ENCODE data around the gene CSAD.
"Not testable (repeated sequence)": the region's sequence is repeated elsewhere in the genome, so short reads cannot be mapped to it uniquely, and the experiment has no call there.

The CSAD gene

DNA sequence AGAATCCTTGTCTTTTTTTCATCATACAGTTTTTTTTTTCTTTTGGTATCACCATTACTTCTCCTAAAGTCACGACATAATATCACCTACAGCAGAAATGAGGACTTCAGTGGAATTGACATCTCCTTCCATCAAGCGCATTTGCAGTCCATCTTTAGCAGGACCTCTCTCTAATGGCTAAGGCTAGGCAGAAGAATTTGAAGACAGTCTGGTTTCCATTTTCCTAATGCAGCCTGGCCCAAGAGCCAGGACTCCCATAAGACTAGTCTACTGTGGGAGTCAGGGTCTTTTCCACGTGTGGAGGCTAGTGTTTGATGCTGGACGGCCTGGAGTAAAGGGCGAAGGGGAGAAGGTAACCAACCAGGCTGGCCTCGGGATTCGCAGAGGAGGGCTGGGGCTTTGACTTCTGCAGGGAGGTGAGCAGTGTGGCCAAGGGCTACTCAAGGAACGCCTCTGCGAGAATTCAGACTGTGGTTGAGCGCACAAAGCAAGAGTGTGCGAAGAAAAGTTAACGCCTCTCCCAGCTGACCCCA, 972 bp downstream of the CSAD start:
- DNase-seq (ENCODE audit: low read depth in 2 of 2): no peak

DNA sequence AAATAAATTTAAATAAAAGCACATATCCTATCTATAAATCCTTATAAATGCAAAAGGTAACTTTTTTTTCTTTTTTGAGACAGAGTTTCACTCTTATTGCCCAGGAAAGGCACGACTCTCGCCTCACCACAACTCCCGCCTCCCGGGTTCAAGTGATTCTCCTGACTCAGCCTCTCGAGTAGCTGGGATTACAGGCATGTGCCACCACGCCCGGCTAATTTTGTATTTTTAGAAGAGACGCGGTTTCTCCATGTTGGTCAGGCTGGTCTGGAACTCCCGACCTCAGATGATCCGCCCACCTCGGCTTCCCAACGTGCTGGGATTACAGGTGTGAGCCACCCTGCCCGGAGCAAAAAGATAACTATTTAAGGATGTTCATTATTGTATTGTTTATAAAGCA, 1.9 kb downstream of the CSAD start:
- DNase-seq (ENCODE audit: low read depth in 2 of 2): not testable (repeated sequence)

DNA sequence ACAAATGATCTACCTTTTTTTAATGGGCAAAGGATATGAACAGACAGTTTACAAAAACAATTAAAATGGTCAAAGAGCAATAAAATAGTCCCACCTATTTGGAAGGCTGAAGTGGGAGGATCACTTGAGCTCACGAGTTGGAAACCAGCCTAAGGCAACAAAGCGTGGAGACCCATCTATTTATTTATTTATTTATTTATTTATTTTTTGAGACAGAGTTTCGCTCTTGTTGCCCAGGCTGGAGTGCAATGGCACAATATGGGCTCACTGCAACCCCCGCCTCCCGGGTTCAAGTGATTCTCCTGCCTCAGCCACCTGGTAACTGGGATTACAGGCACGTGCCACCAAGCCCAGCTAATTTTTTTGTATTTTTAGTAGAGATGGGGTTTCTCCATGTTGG, 3.3 kb downstream of the CSAD start:
- DNase-seq (ENCODE audit: low read depth in 2 of 2): not testable (repeated sequence)

DNA sequence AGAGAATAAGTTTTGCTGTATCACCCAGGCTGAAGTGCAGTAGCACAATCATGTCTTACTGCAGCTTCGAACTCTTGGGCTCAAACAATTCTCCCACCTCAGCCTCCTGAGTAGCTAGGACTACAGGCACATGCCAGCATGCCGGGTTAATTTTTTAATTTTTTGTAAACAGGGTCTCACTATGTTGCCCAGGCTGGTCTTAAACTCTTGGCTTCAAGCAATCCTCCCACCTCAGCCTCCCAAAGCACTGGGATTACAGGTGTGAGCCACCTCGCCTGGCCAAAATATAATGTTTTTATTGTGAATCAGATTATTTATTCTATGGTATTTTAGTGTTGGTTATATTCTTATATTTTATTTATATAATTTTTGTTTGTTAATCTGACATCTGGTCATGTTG, 4.0 kb downstream of the CSAD start:
- DNase-seq (ENCODE audit: low read depth in 2 of 2): no peak

DNA sequence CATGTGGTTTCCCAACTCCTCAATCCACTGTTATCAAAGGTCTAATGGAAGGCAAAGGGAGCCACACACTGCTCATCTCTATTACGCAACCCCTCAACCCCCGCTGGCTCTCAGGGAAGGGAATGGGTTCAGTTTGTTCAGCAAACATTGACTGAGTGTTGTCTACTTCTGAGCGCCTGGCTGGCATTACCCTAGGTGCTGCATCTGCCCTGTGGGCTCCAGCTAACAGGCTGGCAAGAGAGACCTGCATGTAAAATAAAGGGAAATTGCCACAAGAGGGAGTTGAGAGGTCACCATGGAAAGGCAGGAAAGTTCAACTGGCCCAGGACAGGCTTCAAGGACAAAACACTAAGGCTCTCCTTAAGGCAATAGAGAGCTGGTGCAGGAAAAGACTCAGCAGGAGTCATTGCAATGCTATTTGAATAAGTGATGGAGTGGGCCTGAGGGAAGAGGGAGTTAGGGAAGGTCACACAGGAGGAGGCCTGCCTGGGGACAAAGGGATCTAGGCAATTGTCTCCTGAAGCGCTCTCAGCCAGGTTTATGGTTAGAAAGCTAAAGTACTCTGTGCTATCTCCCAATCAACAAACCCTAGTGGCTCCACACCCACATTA, 5.7 kb downstream of the CSAD start:
- DNase-seq (ENCODE audit: low read depth in 2 of 2): no peak

DNA sequence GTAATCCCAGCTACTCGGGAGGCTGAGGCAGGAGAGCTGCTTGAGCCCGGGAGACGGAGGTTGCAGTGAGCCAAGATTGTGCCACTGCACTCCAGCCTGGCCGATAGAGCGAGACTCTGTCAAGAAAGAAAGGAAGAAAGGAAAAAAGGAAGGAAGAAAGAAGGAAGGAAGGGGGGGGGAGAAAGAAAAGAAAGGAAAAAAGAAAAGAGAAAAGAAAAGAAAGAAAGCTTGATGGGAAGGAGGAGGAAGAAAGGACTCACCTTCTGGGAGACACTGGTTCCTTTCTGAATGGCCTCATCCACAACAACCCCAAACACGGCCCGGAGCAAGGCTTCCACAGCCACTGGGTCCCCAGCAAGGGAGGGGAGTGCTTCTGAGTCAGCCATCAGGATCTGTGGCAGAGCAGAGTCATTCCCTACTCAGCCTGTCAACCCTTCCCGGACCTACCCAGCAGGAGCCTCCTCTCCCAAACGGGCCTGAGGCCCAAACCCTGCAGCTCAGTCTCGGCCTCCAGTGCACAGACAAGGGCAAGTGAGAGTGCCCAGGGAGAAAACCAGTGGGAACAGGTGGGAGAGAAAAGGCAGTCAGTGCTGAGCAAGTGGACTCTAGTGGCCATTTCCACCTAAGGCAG, 7.5 kb downstream of the CSAD start:
- no peak for DNase-seq (ENCODE audit: low read depth in 2 of 2)

DNA sequence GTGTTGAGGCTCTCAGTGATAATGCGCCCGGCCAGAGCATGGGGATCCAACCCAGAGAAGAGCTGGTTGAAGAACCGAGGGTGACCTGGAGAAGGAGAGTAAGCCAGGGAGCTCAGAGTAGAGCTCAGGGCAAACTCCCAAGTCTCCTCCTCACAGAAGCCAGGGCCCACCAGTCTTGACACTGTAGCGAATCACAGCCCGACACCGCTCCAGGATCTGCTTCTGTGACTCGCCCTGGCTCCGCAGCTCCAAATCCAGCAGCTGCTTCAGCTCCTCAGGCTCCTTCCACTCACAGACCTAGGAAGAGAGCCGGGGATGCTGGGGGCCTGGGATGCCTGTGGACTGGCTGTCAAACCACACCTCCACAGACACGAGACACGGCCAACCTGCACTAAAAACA, 8.4 kb downstream of the CSAD start:
- DNase-seq (ENCODE audit: low read depth in 2 of 2): peak in 1 of 2 experiments; percentile 52

DNA sequence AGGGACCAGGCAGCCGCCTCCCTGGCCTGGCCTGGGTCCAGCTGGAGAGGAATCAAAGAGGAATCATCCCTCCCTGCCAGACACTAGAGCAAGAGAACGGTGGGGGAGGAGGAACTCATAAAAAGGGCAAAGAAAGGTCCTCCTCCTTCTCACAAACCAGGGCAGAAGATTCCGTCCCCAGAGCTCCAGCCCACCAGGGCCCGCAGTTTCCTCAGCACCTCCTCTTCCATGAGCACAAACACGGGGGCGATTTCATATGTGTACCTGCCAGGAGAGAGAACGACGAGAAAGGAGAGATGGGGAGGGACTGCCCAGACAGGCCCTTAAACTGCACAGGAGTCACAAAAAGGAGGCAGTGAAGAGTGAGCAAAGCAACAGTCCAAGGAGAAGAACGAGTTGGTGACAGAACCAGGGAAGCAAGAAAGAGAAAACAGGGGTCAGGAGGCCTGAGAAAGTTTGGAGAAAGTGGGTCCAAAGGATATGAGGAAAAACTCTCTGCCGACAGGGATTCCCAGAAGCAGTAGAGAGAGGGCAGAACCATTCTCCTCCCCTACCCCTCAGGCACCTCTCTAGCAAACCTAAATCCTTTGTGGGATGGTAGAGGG, 8.9 kb downstream of the CSAD start:
- no peak for DNase-seq (ENCODE audit: low read depth in 2 of 2)

DNA sequence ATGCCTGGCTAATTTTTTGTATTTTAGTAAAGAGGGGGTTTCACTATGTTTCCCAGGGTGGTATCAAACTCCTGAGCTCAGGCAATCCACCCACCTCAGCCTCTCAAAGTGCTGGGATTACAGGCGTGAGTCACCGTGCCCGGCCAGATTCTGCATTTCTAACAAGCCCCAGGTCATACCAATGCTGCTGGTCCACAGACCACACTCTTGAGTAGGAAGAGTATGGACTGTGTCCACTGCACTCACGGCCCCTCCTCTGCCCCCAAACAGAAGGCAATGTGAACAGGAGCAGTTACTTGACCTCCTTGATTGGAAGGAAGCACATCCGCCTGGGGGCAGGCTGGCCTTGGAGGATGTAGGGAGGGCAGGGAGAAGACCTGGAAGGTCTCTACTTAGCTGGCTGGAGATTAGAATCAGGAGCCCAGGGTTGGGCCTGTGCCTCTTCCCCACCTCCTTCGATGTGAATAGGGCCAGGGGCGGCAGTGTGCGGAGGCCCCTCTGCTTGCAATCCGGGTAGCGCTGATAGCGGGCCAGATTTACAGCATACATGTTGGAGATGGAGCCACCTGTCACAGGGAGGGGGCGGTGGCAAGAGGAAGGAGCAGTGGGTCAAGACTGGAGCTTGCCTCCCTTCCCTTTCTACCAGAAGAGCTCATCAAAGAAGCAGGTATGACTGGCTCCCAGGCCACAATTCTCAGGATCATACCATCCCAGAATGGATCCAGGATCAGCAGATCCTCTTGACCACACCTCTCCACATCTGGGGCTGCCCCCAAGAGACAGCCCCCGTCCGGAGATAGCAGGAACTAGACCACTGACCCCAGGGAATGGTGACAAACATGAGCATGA, 9.6 kb downstream of the CSAD start:
- no peak for DNase-seq (ENCODE audit: low read depth in 2 of 2)

DNA sequence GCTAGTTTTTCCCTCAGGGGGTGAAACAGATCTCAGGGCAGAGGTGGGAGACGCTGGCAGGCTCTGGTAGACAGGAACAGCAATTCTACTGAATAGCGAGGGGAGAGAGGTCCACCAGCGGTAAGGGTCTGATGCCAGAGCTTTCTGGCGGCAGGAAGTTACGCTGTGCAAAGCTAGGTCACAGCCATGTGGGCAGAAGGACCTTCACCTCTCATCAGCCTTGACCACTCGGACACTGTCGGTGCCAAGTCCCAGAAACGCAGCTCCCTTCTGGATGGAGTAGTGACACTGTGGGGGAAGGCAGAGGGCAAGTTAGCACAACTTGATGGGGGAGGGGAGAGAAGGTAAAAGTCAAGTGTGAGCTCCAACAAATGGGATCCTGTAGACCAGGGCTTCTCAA, 10.5 kb downstream of the CSAD start:
- no peak for DNase-seq (ENCODE audit: low read depth in 2 of 2)

DNA sequence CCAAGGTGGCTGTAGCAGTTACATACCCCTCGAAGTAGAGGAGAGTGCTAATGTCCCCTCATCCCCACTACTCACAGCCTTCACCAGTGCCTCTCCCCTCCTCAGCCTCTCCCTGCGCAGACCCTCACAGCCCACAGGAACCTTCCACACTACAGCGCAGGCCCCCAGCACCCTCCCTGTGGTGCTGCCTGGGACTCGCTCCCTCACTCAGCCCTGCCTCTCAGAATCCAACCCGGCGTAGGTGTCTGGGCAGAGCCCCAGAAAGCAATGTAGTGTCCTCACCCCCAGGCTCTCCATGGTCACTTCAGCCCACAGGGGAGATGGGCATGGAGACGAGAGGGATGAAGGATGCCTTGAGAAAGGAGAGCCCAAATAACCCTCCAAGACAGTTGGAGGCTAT, 11.1 kb downstream of the CSAD start:
- no peak for DNase-seq (ENCODE audit: low read depth in 2 of 2)

DNA sequence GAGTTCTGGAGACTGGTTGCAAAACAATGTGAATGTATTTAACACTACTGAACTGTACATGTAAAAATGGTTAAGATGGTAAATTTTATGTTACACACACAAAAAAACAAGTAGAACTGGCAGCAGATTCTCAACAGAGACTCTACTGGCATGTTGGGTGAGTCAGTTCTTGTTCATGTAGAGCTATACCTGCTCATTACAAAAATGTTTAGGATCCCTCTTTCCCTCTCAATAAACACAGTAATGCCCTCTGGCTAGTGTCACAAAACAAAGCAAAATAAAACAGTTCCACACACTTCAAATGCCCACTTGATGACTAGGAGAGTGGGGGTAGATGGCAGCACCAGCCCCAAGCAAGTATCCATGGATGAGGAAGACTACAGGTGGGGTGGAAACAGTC, 13.9 kb downstream of the CSAD start:
- no peak for DNase-seq (ENCODE audit: low read depth in 2 of 2)

DNA sequence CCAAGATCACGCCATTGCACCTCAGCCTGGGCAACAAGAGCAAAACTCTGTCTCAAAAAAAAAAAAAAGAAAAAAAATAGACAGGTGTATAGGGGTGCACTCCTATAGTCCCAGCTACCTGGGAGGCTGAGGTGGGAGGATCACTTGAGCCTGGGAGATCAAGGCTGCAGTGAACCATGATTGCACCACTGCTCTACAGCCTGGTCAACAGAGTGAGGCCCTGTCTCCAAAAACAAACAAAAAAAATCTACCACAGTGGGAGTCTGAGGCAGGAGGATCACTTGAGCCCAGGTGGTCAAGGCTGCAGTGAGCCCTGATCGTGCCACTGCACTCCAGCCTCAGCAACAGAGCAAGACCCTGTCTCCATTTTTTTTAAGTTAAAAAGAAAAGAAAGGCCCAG, 17.7 kb downstream of the CSAD start:
- not testable (repeated sequence) for DNase-seq (ENCODE audit: low read depth in 2 of 2)

DNA sequence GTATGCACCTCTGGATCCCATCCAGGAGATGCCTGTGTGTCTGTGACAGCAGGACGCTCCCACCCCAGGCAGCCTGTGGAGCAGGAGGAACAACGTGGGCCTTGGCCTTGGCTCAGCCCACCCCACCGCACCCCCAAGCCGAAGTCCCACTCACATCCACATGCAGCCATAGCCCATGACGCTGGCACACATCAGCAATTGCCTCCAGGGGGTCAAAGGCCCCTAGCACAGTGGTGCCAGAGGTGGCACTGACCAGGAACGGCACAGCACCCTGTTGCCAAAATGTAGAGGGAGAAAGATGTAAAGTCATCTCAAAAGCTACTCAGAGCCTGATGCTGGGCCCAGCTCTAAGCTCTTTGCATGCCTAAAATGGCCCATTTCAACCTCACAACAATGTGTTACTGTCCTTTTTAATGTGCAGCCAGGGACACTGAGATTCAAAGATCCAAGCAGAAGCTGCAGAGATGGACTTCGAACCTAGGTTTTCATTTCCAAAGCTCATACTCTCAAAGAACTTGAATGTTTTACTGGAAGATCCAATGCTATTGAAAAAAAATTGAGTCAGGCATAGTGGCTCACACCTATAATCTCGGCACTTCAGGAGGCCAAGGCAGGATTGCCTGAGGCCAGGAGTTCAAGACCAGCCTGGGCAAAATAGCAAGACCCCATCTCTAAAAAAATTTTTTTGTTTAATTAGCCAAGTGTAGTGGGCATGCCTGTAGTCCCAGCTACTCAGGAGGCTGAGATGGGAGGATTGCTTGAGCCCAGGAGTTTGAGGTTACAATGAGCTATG, 19.4 kb downstream of the CSAD start:
- no peak for DNase-seq (ENCODE audit: low read depth in 2 of 2)

DNA sequence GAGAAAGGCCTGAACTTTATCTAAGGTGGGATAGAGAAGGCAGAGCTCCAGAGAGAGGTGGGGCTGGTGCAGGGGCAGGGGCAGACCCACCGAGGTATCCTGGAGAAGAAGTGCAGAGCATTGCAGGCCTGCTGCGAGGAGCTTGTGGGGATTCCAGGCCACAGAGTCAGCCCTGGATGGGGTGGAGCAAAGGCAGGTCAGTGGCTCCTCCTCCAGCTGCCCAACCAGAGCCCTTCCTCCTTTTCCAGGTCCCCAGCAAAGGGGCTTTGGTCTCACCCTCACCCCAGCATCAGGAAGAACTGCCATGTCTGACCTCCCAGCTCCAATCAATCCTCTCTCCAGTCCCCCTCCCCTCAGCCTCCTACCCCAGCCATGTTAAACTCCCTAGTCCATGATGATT, 20.1 kb downstream of the CSAD start:
- no peak for DNase-seq (ENCODE audit: low read depth in 2 of 2)

DNA sequence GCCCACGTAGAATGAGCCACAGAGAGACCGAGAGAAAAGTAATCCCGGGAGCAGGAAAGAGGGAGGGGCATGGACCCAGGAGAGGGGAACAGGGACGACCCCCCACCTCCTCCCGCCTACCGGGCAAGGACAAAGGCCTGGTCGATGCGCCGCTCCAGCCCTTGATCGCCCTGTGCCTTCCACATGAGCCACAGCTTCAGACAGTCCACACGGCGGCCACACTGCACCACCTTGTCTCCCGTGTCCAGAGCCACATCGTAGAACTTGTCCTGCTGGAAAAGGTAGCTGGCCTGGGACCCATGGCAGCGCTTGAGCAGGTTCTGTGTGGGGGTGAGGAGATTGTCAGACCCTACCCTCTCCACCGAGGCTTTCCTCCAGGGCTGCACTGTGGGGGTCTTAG, 20.7 kb downstream of the CSAD start:
- no peak for DNase-seq (ENCODE audit: low read depth in 2 of 2)

DNA sequence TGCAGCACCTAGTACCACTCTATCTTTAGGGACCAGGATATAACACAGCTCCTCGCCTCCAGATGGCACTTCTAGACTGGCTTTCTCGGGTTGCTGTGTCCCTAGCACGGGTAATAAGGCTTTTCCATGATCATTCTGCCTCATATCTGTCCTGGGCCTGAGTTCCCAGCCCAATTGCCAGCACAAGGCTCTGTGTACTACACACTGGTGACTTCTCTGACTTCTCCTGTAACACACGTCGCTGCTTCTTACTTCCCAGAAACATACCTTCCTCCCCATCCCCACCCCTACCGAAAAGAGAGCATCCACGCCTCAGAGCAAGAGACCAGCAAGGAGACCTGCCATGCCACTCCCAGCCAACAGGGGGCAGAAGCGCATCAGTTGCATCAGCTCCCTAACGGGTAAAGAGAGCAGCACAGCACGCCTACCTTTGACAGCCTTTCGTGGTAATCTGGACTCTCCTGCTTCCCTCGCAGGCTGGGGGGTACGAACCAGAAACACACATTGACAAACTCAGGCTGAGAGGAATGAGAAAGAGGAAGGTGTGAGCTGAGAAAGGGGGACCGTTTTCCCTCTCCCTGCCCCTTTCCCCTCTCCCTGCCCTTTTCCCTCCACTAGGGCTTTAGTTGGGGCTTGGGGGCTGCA, 21.4 kb downstream of the CSAD start:
- DNase-seq (ENCODE audit: low read depth in 2 of 2): peak; percentile 62 to 64

DNA sequence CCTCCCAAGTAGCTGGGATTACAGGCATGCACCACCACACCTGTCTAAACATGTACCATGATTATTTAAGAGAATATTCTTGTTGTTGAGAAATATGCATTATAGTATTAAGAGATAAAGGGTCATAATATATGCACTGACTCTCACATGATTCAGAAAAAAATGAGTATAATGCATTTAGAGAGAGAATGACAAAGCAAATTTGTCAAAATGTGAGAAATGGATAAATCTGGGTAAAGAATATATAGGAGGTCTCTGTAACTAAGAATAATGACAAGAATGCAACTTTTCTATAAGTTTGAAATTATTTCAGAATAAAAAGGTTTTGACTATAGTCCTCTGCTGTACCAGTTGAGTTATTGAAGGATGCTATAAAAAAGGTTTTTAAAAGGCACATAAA, 28.3 kb downstream of the CSAD start:
- no peak for DNase-seq (ENCODE audit: low read depth in 2 of 2)

DNA sequence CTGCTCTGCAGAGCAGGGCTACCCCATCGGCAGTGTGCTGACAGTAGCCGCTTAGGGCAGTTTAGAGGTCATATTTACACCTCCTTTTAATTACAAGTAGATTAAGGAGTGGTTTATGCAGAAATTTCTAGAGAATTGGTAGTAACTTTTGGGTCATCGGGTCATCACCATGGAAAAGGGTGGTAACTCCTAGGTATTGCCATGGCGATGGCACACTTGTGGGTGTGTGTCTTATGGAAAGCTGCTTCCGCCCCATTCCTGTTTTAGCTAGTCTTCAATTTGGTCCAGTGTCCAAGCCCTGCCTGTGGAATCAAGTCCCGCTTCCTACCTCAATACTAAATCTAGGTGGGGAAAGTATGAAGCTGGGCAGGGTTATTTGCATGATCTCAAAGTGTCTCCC, 29.7 kb downstream of the CSAD start:
- no peak for DNase-seq (ENCODE audit: low read depth in 2 of 2)

DNA sequence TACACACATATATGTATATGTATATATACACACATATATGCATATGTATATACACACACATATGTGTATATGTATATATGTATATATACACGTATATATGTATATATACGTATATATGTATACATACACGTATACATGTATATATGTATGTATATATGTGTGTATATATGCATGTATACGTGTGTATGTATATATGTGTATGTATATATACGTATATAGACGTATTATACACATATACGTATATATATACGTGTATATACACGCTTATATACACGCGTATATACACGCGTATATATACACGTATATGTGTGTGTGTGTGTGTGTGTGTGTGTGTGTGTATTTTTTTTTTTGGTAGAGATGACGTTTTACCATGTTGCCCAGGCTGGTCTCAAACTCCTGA, 33.1 kb downstream of the CSAD start:
- DNase-seq (ENCODE audit: low read depth in 2 of 2): no peak

DNA sequence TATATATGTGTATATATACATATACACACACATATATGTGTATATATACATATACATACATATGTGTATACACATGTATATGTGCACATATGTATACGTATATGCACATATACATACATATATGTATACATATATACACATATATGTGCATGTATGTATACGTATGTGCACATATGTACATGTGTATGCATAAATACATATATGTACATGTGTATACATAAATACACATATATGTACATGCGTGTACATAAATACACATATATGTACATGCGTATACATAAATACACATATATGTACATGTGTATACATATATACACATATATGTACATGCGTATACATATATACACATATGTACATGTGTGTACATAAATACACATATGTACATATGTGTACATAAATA, 33.5 kb downstream of the CSAD start:
- DNase-seq (ENCODE audit: low read depth in 2 of 2): no peak
